Stomach (tissue), 4 donors: Measurements from ENCODE around the gene DYDC2.

ENCODE experiments used
- POLR2AphosphoS5 ChIP-seq, 3 donors: sonication (generic); formaldehyde crosslinking; IDR thresholded peaks; one replicate each; pipeline ENCODE4 v1.6.1; 2016; ENCODE audit warnings: antibody characterized with exemption in 3 of 3
- TF ChIP-seq, protein P1 (sequence below), 7 experiments: fragments of 450-650 bp in 4 of 7; fragments of 200-600 bp in 3 of 7; sonication (generic) in 3 of 7; IDR thresholded peaks; one replicate each; pipeline ENCODE4 v1.5.1; 2016 to 2019; ENCODE audit warnings: antibody characterized with exemption in 7 of 7, control low read depth in 2 of 7, mild to moderate bottlenecking in 1 of 7

- TF ChIP-seq, protein P1, sequence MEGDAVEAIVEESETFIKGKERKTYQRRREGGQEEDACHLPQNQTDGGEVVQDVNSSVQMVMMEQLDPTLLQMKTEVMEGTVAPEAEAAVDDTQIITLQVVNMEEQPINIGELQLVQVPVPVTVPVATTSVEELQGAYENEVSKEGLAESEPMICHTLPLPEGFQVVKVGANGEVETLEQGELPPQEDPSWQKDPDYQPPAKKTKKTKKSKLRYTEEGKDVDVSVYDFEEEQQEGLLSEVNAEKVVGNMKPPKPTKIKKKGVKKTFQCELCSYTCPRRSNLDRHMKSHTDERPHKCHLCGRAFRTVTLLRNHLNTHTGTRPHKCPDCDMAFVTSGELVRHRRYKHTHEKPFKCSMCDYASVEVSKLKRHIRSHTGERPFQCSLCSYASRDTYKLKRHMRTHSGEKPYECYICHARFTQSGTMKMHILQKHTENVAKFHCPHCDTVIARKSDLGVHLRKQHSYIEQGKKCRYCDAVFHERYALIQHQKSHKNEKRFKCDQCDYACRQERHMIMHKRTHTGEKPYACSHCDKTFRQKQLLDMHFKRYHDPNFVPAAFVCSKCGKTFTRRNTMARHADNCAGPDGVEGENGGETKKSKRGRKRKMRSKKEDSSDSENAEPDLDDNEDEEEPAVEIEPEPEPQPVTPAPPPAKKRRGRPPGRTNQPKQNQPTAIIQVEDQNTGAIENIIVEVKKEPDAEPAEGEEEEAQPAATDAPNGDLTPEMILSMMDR (IDR thresholded peaks at IDR 0.05) = no peak
- TF ChIP-seq POLR2AphosphoS5 (IDR thresholded peaks at IDR 0.05) = no peak
Measured at GRCh38 chr10:80411267-80411668, 54.7 kb downstream of the DYDC2 start.
